GM12878 (cell line): ENCODE data around the gene ATP1B2. TPM values are rescaled to one million over a fixed set of nuclear protein-coding genes. Genes with fewer than 3 reads are reported as not detected.

Source experiments
- ATF7 ChIP-seq: fragments of 450-650 bp; IDR thresholded peaks from 2 replicates; pipeline ENCODE4 v1.6.1; 2016; ENCODE audit warnings: low read depth, mild to moderate bottlenecking
- CHD2 ChIP-seq: IDR thresholded peaks from 2 replicates; pipeline ENCODE4 v1.6.1; 2011; ENCODE audit warnings: low read depth, low read length, improper control_type of control experiment, borderline replicate concordance
- EP300 ChIP-seq, 2 experiments: fragments of 150-350 bp in 1 of 2; IDR thresholded peaks; 2 replicates each; pipeline ENCODE4 v1.6.1; 2011 to 2012; ENCODE audit warnings: low read depth in 2 of 2, low read length in 2 of 2, borderline replicate concordance in 1 of 2, improper control_type of control experiment in 1 of 2, inconsistent platforms in 1 of 2; ENCODE audit not compliant: control insufficient read depth in 1 of 2
- GABPA ChIP-seq: IDR thresholded peaks from 2 replicates; pipeline ENCODE4 v1.6.1; 2014; ENCODE audit warnings: antibody characterized with exemption, low read depth, mild to moderate bottlenecking, inconsistent platforms
- GATAD2B ChIP-seq: fragments of 450-650 bp; conservative IDR thresholded peaks from 2 replicates; pipeline ENCODE4 v1.6.1; 2017; ENCODE audit warnings: low read depth, mild to moderate bottlenecking, moderate library complexity
- IKZF1 ChIP-seq: fragments of 450-650 bp; conservative IDR thresholded peaks from 2 replicates; pipeline ENCODE4 v1.6.1; 2017; ENCODE audit warnings: antibody characterized with exemption, mild to moderate bottlenecking
- IKZF2 ChIP-seq, 2 experiments: fragments of 450-650 bp; IDR thresholded peaks; 2 replicates each; pipeline ENCODE4 v1.6.1; 2017; ENCODE audit warnings: mild to moderate bottlenecking in 2 of 2, moderate library complexity in 2 of 2
- IRF3 ChIP-seq: fragments of 450-650 bp; IDR thresholded peaks from 2 replicates; pipeline ENCODE4 v1.6.1; 2014; ENCODE audit warnings: mild to moderate bottlenecking
- IRF4 ChIP-seq: IDR thresholded peaks from 2 replicates; pipeline ENCODE4 v1.6.1; 2011; ENCODE audit warnings: low read depth, low read length
- KDM1A ChIP-seq: fragments of 200-600 bp; sonication (generic); IDR thresholded peaks from 2 replicates; pipeline ENCODE4 v1.6.1; 2016; ENCODE audit warnings: borderline replicate concordance
- NR2F1 ChIP-seq: fragments of 450-650 bp; conservative IDR thresholded peaks from 2 replicates; pipeline ENCODE4 v1.6.1; 2017; ENCODE audit warnings: mild to moderate bottlenecking
- PAX5 ChIP-seq: IDR thresholded peaks from 2 replicates; pipeline ENCODE4 v1.6.1; 2011; ENCODE audit warnings: low read depth, low read length, borderline replicate concordance
- POLR2AphosphoS2 ChIP-seq: IDR thresholded peaks from 2 replicates; pipeline ENCODE4 v1.6.1; 2011; ENCODE audit warnings: low read depth, mild to moderate bottlenecking, low read length, improper control_type of control experiment, moderate library complexity
- POLR2AphosphoS5 ChIP-seq: IDR thresholded peaks from 2 replicates; pipeline ENCODE4 v1.6.1; 2011; ENCODE audit warnings: mild to moderate bottlenecking, low read length, inconsistent platforms
- RCOR1 ChIP-seq: conservative IDR thresholded peaks from 2 replicates; pipeline ENCODE4 v1.6.1; 2012; ENCODE audit warnings: low read depth, low read length, improper control_type of control experiment
- RELA ChIP-seq: fragments of 450-650 bp; IDR thresholded peaks from 2 replicates; pipeline ENCODE4 v1.8.0; 2014; ENCODE audit warnings: borderline replicate concordance; ENCODE audit not compliant: partially characterized antibody
- RUNX3 ChIP-seq: IDR thresholded peaks from 2 replicates; pipeline ENCODE4 v1.6.1; 2012; ENCODE audit warnings: low read length, inconsistent platforms
- SMC3 ChIP-seq: IDR thresholded peaks from 2 replicates; pipeline ENCODE4 v1.6.1; 2011; ENCODE audit warnings: low read length, improper control_type of control experiment, borderline replicate concordance
- TAF1 ChIP-seq: IDR thresholded peaks from 2 replicates; pipeline ENCODE4 v1.6.1; 2011; ENCODE audit warnings: mild to moderate bottlenecking, low read depth, low read length, borderline replicate concordance
- USF2 ChIP-seq: IDR thresholded peaks from 2 replicates; pipeline ENCODE4 v1.6.1; 2011; ENCODE audit warnings: low read depth, low read length, improper control_type of control experiment, borderline replicate concordance
- YY1 ChIP-seq: IDR thresholded peaks from 2 replicates; pipeline ENCODE4 v1.6.1; 2011; ENCODE audit warnings: low read depth, mild to moderate bottlenecking, low read length
- ZBED1 ChIP-seq: IDR thresholded peaks from 2 replicates; pipeline ENCODE4 v1.6.1; 2016; ENCODE audit warnings: borderline replicate concordance
- polyA plus RNA-seq, 11 experiments: library from polyadenylated mRNA; depleted of rRNA in 4 of 11; unstranded in 6 of 11; stranded (reverse) in 5 of 11; fragments of >200 nt; fragmentation: Nextera tagmentation in 4 of 11; fragmentation: Illumina TruSeq in 1 of 11; extraction: Ambion mirVana in 4 of 11; extraction: Trizol in 1 of 11; gene quantifications; 1 replicate in 1 of 11; 2 replicates in 10 of 11; pipeline versions ENCODE4 v1.2.1 to v1.2.3, GENCODE V29; 2011 to 2016; ENCODE audit warnings: inconsistent platforms in 2 of 11, missing spikeins in 2 of 11, low read depth in 1 of 11
- total RNA-seq, 4 experiments: library from RNA; depleted of rRNA in 3 of 4; stranded (reverse); fragments of >200 nt in 3 of 4; fragmentation: Illumina TruSeq in 1 of 4; extraction: Trizol in 1 of 4; gene quantifications; 2 replicates each; pipeline versions ENCODE4 v1.2.1 to v1.2.3, GENCODE V29; 2013 to 2021
- TF ChIP-seq, protein P1 (sequence below), 3 experiments: IDR thresholded peaks in 2 of 3; conservative IDR thresholded peaks in 1 of 3; 2 replicates each; pipeline ENCODE4 v1.5.1; 2011; ENCODE audit warnings: low read depth in 3 of 3, low read length in 3 of 3, mild to moderate bottlenecking in 3 of 3, control low read depth in 2 of 3, moderate library complexity in 2 of 3, inconsistent platforms in 1 of 3, mixed read lengths in 1 of 3; ENCODE audit not compliant: control insufficient read depth in 2 of 3, insufficient read depth in 1 of 3; ENCODE audit errors: extremely low read depth in 1 of 3
- TF ChIP-seq, protein P2 (sequence below): fragments of 450-650 bp; IDR thresholded peaks from 2 replicates; pipeline ENCODE4 v1.6.1; 2017; ENCODE audit warnings: low read depth, mild to moderate bottlenecking, moderate library complexity

Gene ATP1B2
- total and polyA plus RNA-seq, 10 of the 15 experiments (the other 5 are each of a cell fraction or from before 2014, with no cell fraction given): 0.03 to 0.29 (median 0.15) TPM; not detected in 3

DNA sequence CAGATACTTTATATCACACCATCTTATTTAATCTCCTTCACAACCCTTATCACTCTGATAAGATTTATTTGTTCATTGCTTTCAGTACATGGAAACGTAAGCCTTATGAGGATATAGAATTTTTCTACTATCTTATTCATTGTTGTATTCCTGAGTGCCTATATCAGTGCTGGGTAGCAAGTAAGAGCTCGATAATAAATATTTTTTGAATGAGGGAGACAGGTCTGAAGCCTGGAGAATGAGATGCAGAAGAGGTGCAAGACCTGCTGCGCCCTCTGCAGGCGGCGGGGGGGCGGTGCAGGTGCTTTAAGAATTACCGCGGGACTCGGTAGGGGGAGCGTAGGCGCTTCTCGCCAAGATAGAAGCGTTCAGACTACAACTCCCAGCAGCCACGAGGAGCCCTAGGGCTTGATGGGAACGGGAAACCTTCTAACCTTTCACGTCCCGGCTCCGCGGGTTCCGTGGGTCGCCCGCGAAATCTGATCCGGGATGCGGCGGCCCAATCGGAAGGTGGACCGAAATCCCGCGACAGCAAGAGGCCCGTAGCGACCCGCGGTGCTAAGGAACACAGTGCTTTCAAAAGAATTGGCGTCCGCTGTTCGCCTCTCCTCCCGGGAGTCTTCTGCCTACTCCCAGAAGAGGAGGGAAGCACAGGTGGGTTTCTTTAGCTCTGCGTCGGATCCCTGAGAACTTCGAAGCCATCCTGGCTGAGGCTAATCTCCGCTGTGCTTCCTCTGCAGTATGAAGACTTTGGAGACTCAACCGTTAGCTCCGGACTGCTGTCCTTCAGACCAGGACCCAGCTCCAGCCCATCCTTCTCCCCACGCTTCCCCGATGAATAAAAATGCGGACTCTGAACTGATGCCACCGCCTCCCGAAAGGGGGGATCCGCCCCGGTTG is 37.4 kb downstream of the ATP1B2 start, which contains the start of gene WRAP53 (continued):
- TF ChIP-seq, protein P1, sequence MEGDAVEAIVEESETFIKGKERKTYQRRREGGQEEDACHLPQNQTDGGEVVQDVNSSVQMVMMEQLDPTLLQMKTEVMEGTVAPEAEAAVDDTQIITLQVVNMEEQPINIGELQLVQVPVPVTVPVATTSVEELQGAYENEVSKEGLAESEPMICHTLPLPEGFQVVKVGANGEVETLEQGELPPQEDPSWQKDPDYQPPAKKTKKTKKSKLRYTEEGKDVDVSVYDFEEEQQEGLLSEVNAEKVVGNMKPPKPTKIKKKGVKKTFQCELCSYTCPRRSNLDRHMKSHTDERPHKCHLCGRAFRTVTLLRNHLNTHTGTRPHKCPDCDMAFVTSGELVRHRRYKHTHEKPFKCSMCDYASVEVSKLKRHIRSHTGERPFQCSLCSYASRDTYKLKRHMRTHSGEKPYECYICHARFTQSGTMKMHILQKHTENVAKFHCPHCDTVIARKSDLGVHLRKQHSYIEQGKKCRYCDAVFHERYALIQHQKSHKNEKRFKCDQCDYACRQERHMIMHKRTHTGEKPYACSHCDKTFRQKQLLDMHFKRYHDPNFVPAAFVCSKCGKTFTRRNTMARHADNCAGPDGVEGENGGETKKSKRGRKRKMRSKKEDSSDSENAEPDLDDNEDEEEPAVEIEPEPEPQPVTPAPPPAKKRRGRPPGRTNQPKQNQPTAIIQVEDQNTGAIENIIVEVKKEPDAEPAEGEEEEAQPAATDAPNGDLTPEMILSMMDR (IDR thresholded peaks at IDR 0.05 in 2 of 3, conservative IDR thresholded peaks at IDR 0.05 in 1 of 3; ENCODE audit: control insufficient read depth in 2 of 3, extremely low read depth in 1 of 3, insufficient read depth in 1 of 3, low read depth in 3 of 3, low read length in 3 of 3): peak; percentile 97 to 99 (median 99)
- TF ChIP-seq GATAD2B (0 out of 2 replicates have a peak, but pooled peaks have one; percentile 32), CHD2 (peak; percentile 95), POLR2AphosphoS5 (peak; percentile 63), RUNX3 (peak; percentile 59), EP300 (IDR thresholded peaks at IDR 0.05; ENCODE audit: borderline replicate concordance in 1 of 2, control insufficient read depth in 1 of 2, low read depth in 2 of 2, low read length in 2 of 2) (peak in 1 of 2 experiments; percentile 22; a peak in 1 of 4 replicates), IKZF2 (IDR thresholded peaks at IDR 0.05) (no peak), YY1 (peak; percentile 88), USF2 (no peak; the same call in 1 of the 2 replicates), NR2F1 (peak; percentile 88), SMC3 (peak; percentile 71), PAX5 (peak; percentile 32; the same call in 1 of the 2 replicates), IKZF1 (peak; percentile 91), KDM1A (no peak), IRF3 (peak; percentile 39; the same call in 1 of the 2 replicates), IRF4 (no peak), RELA (peak; percentile 74), POLR2AphosphoS2 (no peak), RCOR1 (no peak; the same call in 1 of the 2 replicates), TAF1 (peak; percentile 59), ATF7 (no peak; the same call in 1 of the 2 replicates), GABPA (0 out of 2 replicates have a peak, but pooled peaks have one; percentile 64), ZBED1 (no peak)
- TF ChIP-seq, protein P2, sequence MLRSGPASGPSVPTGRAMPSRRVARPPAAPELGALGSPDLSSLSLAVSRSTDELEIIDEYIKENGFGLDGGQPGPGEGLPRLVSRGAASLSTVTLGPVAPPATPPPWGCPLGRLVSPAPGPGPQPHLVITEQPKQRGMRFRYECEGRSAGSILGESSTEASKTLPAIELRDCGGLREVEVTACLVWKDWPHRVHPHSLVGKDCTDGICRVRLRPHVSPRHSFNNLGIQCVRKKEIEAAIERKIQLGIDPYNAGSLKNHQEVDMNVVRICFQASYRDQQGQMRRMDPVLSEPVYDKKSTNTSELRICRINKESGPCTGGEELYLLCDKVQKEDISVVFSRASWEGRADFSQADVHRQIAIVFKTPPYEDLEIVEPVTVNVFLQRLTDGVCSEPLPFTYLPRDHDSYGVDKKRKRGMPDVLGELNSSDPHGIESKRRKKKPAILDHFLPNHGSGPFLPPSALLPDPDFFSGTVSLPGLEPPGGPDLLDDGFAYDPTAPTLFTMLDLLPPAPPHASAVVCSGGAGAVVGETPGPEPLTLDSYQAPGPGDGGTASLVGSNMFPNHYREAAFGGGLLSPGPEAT: peak; percentile 39
